Body of pancreas (tissue), 4 donors: ENCODE measurements around the gene TRIM46. TPM values are rescaled to one million over a fixed set of nuclear protein-coding genes. Genes with fewer than 3 reads are reported as not detected.

Experiments
- ATAC-seq: fragments of 150-250 bp; one replicate; pipeline ENCODE4 v1.9.1; 2016
- DNase-seq, 4 donors: peaks; one replicate each; pipeline ENCODE4 v3.0.0-alpha.2; 2019
- H3K27ac ChIP-seq, 4 donors: fragments of 200-600 bp; sonication (generic); 1 replicate in 3 of 4; 2 replicates in 1 of 4; pipeline versions ENCODE4 v1.5.1 to v1.6.1; 2016 to 2019; ENCODE audit warnings: mild to moderate bottlenecking in 1 of 4, mixed read lengths in 1 of 4, moderate library complexity in 1 of 4
- H3K27me3 ChIP-seq, 2 donors: fragments of 200-600 bp; sonication (generic); one replicate each; pipeline ENCODE4 v1.6.0; 2016; ENCODE audit warnings: mild to moderate bottlenecking in 1 of 2
- H3K36me3 ChIP-seq, 2 donors: fragments of 200-600 bp; sonication (generic); replicated peaks in 1 of 2; 2 replicates each; pipeline ENCODE4 v1.5.1; 2016; ENCODE audit warnings: low read depth in 2 of 2; ENCODE audit not compliant: insufficient read depth in 1 of 2
- H3K4me1 ChIP-seq: fragments of 200-600 bp; sonication (generic); one replicate; pipeline ENCODE4 v1.6.0; 2016
- H3K4me3 ChIP-seq, 2 donors: fragments of 200-600 bp; sonication (generic); 1 replicate in 1 of 2; 2 replicates in 1 of 2; pipeline ENCODE4 v1.5.1; 2016 to 2019
- H3K9me3 ChIP-seq, 3 donors: fragments of 200-600 bp; sonication (generic); 1 replicate in 2 of 3; 2 replicates in 1 of 3; pipeline ENCODE4 v1.5.1; 2016
- POLR2A ChIP-seq, 3 donors: fragments of 450-650 bp; IDR thresholded peaks; one replicate each; pipeline ENCODE4 v1.6.1; 2016; ENCODE audit warnings: antibody characterized with exemption in 3 of 3, mild to moderate bottlenecking in 2 of 3
- WGBS, 2 donors: methylation state at CpG; one replicate each; pipeline ENCODE4 v1.1.5; 2017; 5-methylcytosine and 5-hydroxymethylcytosine counted together
- intact Hi-C: fragments of 100-400 bp; cut with DNase I; formaldehyde crosslinking; loops from one replicate; pipeline ENCODE4 v1.15.1; 2023
- total RNA-seq, 2 donors: library from RNA; depleted of rRNA; stranded (reverse); fragments of >200 nt; gene quantifications; one replicate each; pipeline ENCODE4 v1.1.0, GENCODE V29; 2016
- TF ChIP-seq, protein P1 (sequence below), 7 experiments: fragments of 450-650 bp in 4 of 7; fragments of 200-600 bp in 3 of 7; sonication (generic) in 3 of 7; IDR thresholded peaks; one replicate each; pipeline ENCODE4 v1.5.1; 2016 to 2019; ENCODE audit warnings: antibody characterized with exemption in 7 of 7

The TRIM46 gene
- total RNA-seq, 2 donors from 2014 or later = 0.26 TPM; not detected in 1

DNA sequence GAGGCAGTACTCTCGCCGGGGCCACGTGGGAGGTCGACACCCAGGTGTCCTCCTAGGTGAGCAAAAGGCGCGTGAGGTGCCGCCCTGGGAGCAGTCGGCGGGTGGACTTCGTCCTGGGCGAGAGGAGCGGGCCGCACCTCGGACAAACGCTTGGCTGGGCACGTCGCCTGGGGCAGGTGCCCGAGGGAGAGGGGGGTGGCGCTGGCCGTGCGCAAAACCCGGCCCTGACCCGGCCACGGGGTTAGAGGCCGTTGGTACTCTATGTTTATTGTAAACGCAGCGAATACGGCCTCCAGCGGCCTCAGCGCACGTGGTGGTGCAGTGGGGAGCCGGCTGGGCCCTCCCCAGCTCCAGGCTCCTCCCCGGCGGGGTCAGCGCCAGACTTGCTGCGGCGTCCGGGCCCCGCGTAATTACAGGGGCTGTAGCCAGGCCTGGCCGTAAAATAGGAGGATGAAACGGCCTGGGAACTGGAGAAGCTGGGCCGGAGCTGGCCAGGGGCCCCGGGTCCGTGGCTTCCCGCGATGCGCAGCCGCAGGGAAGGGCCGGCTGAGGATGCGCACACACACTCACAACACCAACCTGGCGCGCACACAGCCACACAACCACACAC is 47.6 kb upstream of the TRIM46 start:
- TF ChIP-seq, protein P1, sequence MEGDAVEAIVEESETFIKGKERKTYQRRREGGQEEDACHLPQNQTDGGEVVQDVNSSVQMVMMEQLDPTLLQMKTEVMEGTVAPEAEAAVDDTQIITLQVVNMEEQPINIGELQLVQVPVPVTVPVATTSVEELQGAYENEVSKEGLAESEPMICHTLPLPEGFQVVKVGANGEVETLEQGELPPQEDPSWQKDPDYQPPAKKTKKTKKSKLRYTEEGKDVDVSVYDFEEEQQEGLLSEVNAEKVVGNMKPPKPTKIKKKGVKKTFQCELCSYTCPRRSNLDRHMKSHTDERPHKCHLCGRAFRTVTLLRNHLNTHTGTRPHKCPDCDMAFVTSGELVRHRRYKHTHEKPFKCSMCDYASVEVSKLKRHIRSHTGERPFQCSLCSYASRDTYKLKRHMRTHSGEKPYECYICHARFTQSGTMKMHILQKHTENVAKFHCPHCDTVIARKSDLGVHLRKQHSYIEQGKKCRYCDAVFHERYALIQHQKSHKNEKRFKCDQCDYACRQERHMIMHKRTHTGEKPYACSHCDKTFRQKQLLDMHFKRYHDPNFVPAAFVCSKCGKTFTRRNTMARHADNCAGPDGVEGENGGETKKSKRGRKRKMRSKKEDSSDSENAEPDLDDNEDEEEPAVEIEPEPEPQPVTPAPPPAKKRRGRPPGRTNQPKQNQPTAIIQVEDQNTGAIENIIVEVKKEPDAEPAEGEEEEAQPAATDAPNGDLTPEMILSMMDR (IDR thresholded peaks at IDR 0.05) = no peak
- TF ChIP-seq POLR2A (IDR thresholded peaks at IDR 0.05) = peak in 2 of 3 donors; percentile 7 to 13
- peaks cover 46% of the 10 kb centered on the region for H3K4me1 ChIP-seq

GRCh38 chr1:155126556-155127104 is 47.0 kb upstream of the TRIM46 start:
- Histone ChIP-seq H3K27me3 (no peaks in the 10 kb centered on the region), H3K27ac (peak overlapping the region; percentile 94 to 99 (median 98)), H3K9me3 (no peaks in the 10 kb centered on the region), H3K4me3 (no peak overlapping the region), H3K36me3 (peaks cover 0 to 1% of the 10 kb centered on the region in 2 donors), H3K4me1 (peaks cover 52% of the 10 kb centered on the region)
- no peak for TF ChIP-seq POLR2A (IDR thresholded peaks at IDR 0.05)
- TF ChIP-seq, protein P1 (IDR thresholded peaks at IDR 0.05) = peak in 1 of 7 experiments; percentile 16
- peak; percentile 46 to 61 (median 50) for DNase-seq
- ATAC-seq = peak; percentile 7
- intact Hi-C loops = loop anchor here (5.0 kb wide), 1 partner anchor 34 kb away; no protein-coding TSS in a partner anchor
- 3 to 6% methylated on average over 21 to 32 of the region's 32 CpGs for WGBS, 2 donors

More for the DNA sequence above, 47.6 kb upstream of the TRIM46 start:
- Histone ChIP-seq H3K27ac (peak overlapping the region; percentile 94 to 99 (median 98)), H3K36me3 (no peaks in the 10 kb centered on the region), H3K4me3 (no peak overlapping the region), H3K9me3 (no peaks in the 10 kb centered on the region), H3K27me3 (no peaks in the 10 kb centered on the region)
- ATAC-seq (peak; percentile 32), DNase-seq (peak; percentile 62 to 76 (median 70))
- intact Hi-C loops = loop anchor here (5.0 kb wide), 1 partner anchor 34 kb away; no protein-coding TSS in a partner anchor
- WGBS, 2 donors = 26 to 27% methylated on average over 16 to 53 of the region's 53 CpGs

DNA sequence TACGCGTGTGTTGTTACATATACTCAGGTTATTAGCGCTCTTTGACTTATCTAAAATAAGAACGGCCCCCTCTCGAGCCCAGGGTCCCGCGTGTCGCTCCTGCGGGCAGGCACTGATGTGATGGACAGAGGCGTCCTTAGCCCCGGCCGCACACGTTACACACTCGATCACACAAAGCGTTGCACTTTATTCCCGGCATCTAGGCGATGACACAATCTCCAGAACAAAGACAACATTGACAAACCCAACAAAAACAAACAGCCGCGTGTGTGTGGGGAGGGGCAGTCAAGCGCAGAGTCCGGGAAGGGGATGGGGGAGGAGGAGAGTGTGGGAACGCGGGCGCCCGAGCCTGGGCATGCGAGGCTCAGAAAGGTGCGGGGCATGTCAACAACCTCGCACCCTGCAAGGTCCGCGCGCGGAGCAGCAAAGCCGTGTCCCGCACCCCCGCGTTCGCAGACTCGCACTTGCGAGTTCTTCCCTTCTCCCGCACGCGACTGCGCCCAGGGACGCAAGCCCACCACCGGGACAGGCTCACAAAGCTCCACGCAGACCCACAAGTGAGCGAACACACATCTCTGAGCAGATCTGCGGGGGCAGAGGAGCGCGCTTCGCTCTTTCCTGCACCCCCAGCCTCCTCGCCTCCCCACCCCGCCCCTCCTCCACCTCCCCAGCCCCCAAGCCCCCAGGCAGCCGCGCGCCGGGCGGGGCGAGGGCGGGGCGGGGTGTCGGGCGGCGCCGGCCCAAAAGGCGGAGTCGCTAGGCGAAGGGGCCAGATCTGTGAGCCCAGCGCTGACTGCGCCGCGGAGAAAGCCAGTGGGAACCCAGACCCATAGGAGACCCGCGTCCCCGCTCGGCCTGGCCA is 46.3 kb upstream of the TRIM46 start, which contains the start of gene EFNA1:
TSS of gene EFNA1 (plus strand) at position 772 of the 862 bp plus-strand sequence. CDS start 102 bp downstream, outside the sequence.
- no peaks in the 10 kb centered on the region for H3K9me3 ChIP-seq
- TF ChIP-seq POLR2A (IDR thresholded peaks at IDR 0.05) = peak; percentile 75 to 92 (median 87)
- TF ChIP-seq, protein P1 (IDR thresholded peaks at IDR 0.05) = no peak
- peak within 1 kb of the TSS; percentile 94 to 99 (median 98) for H3K27ac ChIP-seq
- DNase-seq = peak; percentile 78 to 88 (median 81)
- intact Hi-C loops = loop anchor here (5.0 kb wide), 1 partner anchor 35 kb away; no protein-coding TSS in a partner anchor
- 0% methylated on average over 31 to 60 of the region's 76 CpGs for WGBS, 2 donors
- H3K4me3 ChIP-seq = peak within 1 kb of the TSS; percentile 79 to 91
- ATAC-seq = peak; percentile 64
- no peaks in the 10 kb centered on the region for H3K27me3 ChIP-seq
- peaks cover 0 to 4% of the 10 kb centered on the region in 2 donors for H3K36me3 ChIP-seq
- H3K4me1 ChIP-seq = peaks cover 58% of the 10 kb centered on the region

DNA sequence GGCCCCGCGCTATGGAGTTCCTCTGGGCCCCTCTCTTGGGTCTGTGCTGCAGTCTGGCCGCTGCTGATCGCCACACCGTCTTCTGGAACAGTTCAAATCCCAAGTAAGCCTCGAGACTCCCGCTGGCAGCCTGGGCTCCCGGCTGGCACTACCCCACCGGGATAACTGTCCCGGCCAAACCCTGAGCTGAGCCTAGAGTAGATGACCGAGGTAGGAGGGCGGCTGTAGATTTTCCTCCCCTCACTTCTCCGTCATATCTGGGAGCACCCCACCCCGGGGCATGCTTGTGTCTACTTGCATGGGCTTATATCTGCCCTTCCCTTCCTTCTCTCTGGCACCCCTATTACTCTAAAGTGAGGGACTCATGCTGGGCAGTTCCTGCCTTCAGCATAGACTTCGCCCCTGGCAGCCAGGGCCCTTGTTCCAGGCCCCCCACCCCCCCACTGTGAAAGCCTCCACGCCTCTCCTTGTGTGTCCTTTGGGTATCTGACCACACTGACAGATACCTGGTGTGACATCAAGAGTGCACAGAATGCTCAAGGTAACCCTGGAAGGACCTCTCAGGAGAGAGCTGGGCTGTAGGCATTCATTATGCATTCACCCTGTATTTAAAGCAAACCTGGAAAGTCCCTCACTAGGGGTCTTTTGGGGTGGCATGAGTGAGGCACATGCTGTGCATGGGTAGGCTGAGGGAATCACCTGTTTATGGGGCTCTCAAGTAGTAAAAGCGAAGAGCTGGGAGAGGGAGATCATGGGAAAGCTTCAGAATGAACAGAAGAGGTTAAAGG is 45.5 kb upstream of the TRIM46 start:
- no peak for ATAC-seq
- H3K4me3 ChIP-seq = peak overlapping the region; percentile 79 to 91
- WGBS, 2 donors = 2 to 16% methylated on average over 1 to 17 of the region's 17 CpGs
- H3K27ac ChIP-seq = peak overlapping the region; percentile 94 to 99 (median 98)
- H3K4me1 ChIP-seq = peaks cover 67% of the 10 kb centered on the region
- TF ChIP-seq, protein P1 (IDR thresholded peaks at IDR 0.05) = no peak
- TF ChIP-seq POLR2A (IDR thresholded peaks at IDR 0.05) = no peak
- DNase-seq = no peak
- H3K36me3 ChIP-seq = peaks cover 0 to 4% of the 10 kb centered on the region in 2 donors
- no peaks in the 10 kb centered on the region for H3K27me3 ChIP-seq
- intact Hi-C loops = loop anchor here (5.0 kb wide), 1 partner anchor 36 kb away; no protein-coding TSS in a partner anchor
- H3K9me3 ChIP-seq = no peaks in the 10 kb centered on the region
